DLD1 (cell line): ENCODE data around the gene ZNF197.
"Not testable (repeated sequence)": the region's sequence is repeated elsewhere in the genome, so short reads cannot be mapped to it uniquely, and the experiment has no call there.

ENCODE experiments used
- in situ Hi-C: cut with HindIII; loops from 2 replicates; pipeline ENCODE4 v1.10.0; 2017; ENCODE audit warnings: low sequenced_read_pairs

ZNF197 gene

DNA sequence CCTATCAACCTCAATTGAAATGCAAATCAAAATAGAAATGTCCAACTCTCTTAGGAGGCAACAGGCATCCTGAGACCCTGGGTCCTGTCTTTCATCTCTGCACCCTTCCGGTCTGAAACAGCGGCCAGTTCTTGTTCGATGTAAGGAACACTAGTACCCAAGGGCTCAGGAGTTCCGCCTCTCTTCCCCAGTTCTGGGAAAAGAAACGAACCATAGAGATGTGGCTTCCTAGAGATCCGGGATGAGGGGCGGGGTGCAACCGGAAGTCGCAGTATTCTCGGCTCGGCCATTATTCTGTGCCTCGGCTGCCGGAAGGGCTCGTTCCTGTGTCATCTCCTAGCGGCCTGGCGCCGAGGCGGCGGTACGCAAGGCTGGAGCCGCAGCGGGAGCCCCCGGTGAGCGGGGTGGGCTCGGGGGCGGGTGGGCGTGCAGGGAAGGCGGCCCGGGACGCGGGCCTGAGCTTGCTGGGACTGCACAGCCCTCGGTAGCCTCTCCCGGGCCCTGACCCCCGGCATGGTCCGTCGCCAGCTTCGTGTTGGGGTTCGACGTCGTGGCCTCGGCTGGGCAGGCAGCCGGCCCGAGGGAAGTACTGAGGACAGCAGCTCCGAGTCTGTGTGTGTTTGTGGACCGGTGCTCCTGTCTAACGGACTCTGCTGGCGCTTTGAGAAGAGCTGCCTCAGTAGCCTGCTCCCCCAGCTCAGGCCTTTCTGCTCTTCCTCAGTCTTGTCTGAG lies at the start of gene ZNF197:
Gene ZNF197 (plus strand): TSS at position 288 of the 732 bp plus-strand sequence. CDS start 4,119 bp downstream, outside the sequence.
- in situ Hi-C loops = no loop called here

DNA sequence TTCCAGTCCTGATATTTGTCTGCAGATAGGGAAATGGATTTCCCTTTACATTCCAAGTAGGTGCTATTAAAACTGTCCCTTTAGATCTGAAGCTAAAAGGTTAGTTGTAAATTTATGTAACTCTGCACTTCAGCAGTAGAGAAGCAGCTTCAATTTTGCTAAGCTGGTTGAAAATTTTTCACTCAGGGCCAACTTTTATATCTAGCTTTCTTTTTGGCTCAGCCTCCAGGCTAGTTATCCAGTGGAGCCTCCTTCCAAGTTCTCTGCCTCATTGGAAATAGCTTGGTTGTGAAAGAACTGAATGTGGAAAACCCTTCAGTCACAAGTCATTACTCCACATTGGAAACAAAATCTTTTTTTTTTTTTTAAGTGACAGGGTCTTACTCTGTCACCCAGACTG lies 48.2 kb upstream of the ZNF197 start:
- in situ Hi-C loops = no loop called here

DNA sequence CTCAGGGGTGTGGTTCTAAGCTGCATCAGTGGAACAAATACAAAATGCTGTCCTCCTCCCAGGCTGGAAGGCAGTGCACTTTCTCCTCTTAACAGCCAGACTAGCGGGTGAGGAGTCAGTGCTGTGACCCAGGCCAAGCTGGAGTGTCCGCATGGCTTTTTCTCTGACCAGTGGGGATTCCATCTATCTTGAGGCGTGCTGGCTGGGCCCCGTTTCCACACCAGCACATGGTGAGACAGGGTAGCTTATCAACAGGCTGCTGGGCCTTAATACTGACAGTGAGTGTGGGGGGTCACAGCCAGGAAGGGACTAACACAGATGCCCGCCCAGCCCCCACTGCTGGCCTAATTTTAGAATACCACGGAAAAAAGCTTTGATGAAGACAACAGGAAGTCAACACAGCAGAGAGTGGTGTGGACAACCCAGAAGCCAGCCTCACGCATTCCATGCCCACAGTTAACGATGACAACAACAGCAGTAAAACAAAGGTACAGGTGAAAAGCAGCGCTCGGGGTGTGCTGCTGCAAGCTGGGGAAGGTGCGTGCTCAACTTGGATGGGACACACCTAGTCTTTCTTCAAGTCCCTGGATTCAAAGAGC lies 47.4 kb upstream of the ZNF197 start:
- in situ Hi-C loops = not testable (repeated sequence)

DNA sequence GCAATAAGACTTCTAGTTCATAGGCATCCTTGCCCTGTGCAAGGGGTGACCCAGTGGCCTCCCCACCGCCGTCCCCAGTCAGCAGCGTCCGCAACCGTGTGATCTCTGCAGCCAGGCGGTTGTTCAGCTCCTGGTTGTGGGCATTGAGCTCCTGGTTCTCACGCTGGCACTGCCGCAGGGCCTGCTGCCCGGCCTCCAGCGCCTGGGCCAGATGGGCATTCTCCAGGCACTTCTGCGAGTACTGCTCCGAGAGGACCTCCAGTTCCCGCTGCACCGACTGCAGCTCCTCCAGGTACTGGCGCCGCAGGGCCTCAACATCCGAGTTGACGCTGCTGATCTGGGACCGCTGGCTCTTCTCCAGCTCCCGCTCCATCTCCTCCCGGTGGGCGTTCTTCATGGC lies 46.5 kb upstream of the ZNF197 start:
- in situ Hi-C loops = not testable (repeated sequence)

DNA sequence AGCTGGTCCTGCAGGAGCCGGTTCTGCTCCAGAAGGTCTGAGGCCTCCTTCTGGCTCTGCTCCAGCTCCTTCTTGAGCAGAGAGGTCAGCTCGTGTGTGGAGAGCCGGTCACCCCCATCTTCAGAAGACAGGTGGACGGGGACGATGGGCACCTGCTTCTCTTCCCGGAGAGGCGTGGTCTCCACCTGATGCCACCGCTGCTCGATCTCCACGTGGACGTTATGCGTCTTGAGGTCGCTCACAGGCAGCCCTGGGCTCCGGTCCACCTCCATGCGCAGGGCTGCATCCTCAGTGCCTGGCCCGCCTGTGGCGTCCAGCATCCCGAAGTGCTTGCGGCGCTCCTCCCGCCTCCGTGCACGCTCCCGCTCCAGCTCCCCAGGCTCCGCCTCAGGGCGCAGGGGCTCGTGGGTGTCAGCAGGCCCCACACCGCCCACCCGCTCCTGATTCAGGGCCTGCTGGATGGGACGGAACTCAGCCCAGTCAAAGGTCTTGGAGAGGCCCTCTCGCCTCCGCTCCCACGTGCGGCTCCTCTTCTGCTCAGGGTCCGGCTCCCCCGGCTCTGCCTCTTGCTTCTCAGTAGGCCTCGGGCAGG lies 45.8 kb upstream of the ZNF197 start:
- in situ Hi-C loops = not testable (repeated sequence)

DNA sequence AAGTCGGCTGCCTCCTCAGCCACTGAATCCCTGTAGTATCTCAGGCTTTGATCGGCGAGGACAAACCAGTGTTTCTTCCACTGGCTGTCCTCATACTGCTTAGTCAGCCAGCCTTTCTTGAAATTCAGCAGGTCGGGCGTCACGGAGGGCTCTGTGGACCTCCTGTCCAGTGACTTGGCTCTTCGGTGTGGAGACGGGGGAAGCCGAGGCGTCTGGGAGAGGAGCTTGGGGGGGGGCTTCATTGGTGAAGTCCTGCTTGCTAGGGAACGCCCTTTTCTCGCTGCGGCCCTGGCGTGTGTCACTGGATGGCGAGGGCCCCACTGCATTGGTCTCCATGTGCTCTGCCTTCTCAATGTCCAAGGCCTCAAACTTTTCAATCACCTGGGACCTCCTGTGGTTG lies 45.1 kb upstream of the ZNF197 start:
- in situ Hi-C loops = not testable (repeated sequence)

DNA sequence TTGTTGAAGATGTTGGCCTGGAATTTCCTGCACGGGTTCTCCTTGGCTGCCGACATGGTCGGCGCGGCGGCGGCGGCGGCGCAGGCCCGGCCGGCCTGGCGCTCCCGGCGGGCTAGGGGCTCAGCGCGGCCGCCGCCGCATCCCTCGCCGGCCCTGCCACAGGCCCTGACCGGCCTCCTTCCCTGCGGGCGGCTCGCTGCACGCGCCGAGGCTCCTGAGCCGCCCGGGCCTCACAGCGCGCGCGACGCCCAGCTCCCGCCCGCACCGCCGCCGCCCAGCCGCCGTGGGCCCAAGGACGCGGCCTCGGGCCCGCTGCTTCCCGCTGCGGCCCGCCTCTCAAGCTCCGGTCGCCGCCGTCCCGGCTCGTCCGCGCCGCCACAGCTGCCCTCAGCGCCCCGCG lies 43.9 kb upstream of the ZNF197 start:
- in situ Hi-C loops = not testable (repeated sequence)

DNA sequence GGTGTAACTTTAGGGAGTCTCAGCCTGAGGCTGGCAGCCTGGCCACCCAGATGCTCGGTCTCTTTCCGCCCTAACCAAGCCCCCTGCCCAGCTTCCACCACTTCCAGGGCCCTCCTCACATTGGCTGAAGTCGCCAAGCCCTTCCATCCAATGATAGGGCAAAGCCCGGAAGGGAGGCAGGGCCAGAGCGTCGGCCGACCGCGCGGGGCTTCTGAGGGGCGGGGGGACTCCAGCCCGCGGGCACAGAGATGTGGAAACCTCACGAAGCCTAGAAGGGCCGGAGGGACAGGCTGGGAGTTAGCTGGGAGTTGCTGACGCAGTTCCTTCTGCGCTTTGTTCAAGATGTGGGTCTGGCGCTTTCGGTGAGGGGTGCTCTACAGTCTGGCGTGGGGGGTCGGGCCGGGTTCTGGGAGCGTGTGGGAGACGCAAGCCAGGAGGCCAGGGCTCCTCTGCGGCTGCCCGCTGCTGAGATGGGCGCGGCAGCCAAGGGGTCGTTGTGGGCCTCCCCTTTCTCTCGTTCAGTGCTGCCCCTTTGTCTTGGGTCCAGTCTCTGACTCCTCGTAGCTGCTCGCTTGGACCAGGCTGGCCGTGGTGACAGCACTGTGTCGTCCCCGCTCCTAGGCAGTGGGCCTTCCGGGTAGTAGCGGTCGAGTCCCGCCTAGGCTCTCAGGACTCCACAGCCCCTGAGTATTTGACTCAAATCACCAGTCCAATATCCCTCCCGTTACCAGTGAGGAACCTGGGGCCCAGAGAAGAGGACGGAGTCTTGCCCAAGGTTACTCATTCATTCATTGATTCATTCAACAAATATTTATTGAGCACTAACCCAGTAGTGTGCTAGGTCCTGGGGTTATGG lies 40.0 kb upstream of the ZNF197 start, which contains the start of gene ZNF660:
Gene ZNF660 (plus strand): TSS at position 319 of the 856 bp plus-strand sequence. CDS start 9,230 bp downstream, outside the sequence.
- in situ Hi-C loops = no loop called here

DNA sequence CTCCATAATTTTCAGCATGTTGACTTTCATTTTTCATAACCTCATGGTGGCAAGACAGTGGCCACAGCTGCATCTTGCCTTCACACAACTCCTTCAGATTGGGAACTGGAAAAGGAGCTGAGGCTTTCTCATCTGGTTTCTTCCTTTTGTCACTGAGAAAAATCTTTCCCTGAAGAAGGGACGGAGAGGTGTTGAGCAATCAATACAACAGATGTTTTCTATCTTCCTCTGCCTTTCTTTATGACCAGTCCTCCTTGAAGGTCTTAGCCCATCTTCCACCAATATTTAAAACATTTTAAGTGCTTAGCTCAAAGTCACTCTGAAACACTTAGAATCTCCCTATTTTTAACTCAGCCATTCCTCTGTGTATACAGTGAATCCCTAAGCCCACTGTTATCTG lies 28.2 kb upstream of the ZNF197 start:
- in situ Hi-C loops = no loop called here

DNA sequence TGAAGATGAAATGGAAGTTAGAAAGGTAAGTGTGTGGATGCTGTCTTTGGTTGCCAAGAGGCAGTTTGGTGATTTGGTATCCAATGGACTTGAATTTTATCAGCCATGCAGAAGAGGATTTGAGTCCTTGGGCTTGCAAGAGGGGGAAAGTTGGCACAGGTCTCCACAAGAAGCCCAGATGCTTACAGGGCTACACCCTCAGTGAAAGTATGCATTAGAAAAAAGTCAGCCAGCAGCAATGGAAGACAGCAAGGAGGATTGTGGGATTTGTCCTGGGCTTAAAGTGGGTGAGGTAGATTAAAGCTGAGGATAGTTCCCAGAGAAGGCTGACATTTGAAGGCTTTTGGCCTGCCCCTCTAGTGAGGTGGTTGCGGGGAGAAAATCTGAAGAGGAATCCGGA lies 23.1 kb upstream of the ZNF197 start:
- in situ Hi-C loops = no loop called here

DNA sequence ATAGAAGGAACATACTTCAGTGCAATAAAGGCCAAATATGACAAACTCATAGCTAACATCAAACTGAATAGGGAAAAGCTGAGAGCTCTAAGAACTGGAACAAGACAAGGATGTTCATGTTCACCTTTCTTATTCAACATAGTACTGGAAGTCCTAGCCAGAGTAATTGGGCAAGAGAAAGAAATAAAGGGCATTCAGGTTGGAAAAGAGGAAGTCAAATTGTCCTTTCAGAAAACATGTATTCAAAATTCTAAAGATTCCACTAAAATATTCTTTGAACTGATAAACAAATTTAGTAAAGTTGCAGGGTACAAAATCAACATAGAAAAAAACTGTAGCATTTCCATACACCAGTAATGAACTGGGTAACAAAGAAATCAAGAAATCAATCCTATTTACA lies 12.2 kb upstream of the ZNF197 start:
- in situ Hi-C loops = no loop called here

DNA sequence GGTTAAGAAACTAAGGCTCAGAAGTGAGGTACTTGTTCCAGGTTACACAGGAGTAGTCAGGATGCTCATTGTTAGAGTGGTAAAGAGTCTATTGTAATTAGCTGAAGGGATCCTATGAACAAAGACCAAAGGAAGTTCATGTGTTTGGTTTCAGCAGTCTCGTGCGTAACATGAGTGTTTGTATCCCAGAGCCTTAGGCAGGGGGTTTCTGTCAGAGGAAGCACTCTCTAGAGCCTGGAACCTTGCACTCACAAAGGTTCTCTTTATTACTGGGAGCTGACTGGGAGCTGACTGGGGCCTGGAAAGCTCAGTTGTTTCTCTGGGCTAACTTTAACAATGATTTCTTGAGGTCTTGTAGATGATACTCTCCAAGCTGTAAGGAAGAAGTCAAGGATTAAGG lies 3.9 kb downstream of the ZNF197 start:
- in situ Hi-C loops = no loop called here

DNA sequence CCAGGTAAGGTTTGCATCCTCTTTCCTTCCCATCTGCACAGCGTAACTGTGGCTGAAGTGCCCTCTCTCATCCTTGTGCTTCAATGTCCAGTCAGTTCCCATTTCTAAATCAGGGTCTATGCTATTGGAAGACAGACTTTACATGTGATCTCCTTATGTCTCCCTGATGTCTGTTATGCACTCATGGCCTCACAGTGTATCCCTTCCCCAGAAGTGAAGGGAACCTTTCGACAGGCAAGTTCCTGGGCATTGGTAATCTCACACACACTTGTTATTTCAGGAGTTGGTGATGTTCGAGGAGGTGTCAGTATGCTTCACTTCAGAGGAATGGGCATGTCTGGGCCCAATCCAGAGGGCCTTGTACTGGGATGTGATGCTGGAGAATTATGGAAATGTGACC lies 7.4 kb downstream of the ZNF197 start:
- in situ Hi-C loops = no loop called here

DNA sequence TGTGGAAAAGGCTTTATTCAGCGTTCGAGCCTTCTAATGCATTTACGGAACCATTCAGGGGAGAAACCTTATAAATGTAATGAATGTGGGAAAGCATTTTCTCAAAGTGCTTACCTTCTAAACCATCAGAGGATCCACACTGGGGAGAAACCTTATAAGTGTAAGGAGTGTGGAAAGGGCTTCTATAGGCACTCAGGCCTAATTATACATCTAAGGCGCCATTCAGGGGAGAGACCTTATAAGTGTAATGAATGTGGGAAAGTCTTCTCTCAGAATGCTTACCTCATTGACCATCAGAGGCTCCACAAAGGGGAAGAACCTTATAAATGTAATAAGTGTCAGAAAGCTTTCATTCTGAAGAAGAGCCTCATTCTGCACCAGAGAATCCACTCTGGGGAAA lies 17.5 kb downstream of the ZNF197 start:
- in situ Hi-C loops = no loop called here

DNA sequence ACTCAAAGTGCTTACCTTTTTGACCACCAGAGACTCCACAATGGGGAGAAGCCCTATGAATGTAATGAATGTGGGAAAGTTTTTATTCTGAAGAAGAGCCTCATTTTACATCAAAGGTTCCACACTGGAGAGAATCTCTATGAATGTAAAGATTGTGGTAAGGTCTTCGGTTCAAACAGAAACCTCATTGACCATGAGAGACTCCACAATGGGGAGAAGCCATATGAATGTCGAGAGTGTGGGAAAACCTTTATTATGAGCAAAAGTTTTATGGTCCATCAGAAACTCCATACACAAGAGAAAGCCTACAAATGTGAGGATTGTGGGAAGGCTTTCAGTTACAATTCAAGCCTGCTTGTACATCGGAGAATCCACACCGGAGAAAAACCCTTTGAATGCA lies 18.2 kb downstream of the ZNF197 start:
- in situ Hi-C loops = no loop called here

DNA sequence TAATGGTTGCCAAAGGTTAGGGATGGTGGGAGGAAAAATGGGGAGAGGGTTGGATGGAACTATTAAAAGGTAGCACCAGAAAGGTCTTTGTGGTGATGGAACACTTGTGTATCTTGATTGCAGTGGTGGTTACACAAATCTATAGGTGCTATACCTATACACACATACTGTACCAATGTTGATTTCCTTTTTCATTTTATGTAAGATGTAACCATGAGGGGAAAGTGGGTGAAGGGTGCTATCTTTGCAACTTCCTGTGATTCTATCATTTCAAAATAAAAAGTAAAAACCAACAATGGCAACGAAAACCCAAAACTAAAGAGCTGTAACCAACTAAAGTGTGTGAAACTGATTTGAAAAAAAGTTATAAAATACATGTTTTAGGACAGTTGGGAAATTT lies 22.9 kb downstream of the ZNF197 start:
- in situ Hi-C loops = no loop called here

DNA sequence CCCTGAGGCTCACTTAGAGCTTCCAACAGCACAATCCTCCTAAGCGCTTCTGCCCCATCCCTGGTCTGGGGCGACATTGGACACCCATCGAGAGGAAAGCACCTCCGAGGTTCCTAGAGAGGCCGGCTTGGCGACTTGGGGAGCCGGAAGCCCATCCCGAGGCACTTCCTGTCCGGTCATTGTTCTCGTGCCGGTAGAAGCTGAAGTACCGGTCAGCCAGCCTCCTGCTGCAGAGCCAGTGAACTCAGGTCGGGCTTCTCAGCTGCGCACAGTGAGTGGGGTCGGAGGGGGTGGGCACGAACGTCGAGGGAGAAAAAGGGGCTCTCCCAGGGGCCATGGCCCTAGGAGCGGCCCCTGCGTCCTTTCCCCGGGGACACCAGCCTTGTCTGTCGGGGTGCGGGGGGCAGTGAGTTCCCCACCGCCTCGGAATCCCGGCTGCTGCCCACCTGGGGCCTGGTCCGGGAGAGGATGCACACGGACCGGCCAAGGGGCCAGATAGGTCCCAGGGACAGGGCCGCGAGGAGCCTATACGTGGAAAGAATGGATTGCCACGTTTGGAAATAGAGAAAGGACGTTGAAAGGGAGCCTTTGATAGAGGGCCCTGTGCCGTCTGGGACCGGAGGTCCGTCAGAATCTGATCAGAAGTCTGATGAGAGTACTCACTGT lies 23.9 kb downstream of the ZNF197 start, which contains the start of gene ZNF35:
Gene ZNF35 (plus strand): TSS at position 169 of the 666 bp plus-strand sequence. CDS start 2,336 bp downstream, outside the sequence.
- in situ Hi-C loops = no loop called here

DNA sequence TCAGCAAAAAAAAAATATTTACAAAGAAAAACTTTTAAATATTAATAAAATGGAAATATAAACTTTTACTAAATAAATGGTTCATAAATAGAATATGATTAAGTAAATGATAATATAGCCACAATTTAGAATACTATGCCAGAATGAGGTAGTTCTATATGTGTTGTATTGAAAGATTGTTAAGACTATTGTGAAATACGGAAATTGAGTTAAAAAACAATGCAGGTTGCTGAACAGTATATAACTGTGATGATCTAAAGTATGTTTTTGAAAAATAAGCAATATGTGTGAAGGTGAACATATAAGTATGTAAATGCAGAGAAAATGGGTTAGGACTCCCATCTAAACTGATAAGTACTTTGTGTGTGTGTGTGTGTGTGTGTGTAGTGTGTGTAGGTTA lies 24.9 kb downstream of the ZNF197 start:
- in situ Hi-C loops = no loop called here

DNA sequence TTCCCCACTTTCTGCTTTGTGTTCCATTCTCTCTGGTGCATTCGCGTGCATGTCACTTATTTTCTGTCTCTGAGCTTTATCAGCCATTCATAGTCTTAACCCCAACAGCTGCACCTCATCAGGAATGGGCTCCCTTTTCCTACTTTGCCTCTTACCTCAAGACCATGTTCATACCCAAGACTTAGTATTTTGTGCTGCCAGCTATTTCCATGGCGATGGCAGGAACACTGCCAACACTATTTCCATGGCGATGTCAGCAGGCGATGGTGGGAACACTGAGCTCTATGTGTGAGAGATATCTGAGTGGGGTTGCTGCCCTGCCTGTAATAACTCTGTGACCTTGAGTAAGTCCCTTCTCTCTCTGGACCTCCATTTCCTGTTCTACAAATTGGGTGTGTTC lies 29.2 kb downstream of the ZNF197 start:
- in situ Hi-C loops = no loop called here

DNA sequence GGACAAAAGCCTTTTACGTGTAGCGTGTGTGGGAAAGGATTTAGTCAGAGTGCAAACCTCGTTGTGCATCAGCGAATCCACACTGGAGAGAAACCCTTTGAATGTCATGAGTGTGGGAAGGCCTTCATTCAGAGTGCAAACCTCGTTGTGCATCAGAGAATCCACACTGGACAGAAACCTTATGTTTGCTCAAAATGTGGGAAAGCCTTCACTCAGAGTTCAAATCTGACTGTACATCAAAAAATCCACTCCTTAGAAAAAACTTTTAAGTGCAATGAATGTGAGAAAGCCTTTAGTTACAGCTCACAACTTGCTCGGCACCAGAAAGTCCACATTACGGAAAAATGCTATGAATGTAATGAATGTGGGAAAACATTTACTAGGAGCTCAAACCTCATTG lies 34.2 kb downstream of the ZNF197 start:
- in situ Hi-C loops = no loop called here

DNA sequence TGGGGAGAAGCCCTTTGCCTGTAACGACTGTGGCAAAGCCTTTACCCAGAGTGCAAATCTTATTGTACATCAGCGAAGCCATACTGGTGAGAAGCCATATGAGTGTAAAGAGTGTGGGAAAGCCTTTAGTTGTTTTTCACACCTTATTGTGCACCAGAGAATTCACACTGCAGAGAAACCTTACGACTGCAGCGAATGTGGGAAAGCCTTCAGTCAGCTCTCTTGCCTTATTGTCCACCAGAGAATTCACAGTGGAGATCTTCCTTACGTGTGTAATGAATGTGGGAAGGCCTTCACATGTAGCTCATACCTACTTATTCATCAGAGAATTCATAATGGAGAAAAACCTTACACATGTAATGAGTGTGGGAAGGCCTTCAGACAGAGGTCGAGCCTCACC lies 34.6 kb downstream of the ZNF197 start:
- in situ Hi-C loops = no loop called here
